Activated CD4-positive, CD25-positive, alpha-beta regulatory T cell treated with anti-CD3 and anti-CD28 coated beads, Interleukin-2, amount 50 U/mL, for 72 hours (primary cell): ENCODE measurements around the gene GLIPR1.

Experiments used
- DNase-seq: peaks from one replicate; pipeline ENCODE4 v3.0.0; 2021

GLIPR1 gene

GRCh38 chr12:75525263-75525662 lies 44.7 kb downstream of the GLIPR1 start:
- DNase-seq = no peak

GRCh38 chr12:75526655-75527511 lies 46.3 kb downstream of the GLIPR1 start:
- DNase-seq = no peak

GRCh38 chr12:75528272-75528671 lies 47.7 kb downstream of the GLIPR1 start:
- DNase-seq = no peak

GRCh38 chr12:75528692-75529091 lies 48.1 kb downstream of the GLIPR1 start:
- no peak for DNase-seq

GRCh38 chr12:75529316-75529715 lies 48.8 kb downstream of the GLIPR1 start:
- no peak for DNase-seq

GRCh38 chr12:75529826-75530225 lies 49.3 kb downstream of the GLIPR1 start:
- DNase-seq = no peak

GRCh38 chr12:75533239-75533638 lies 52.7 kb downstream of the GLIPR1 start:
- no peak for DNase-seq

- DNase-seq = no peak
Measured at GRCh38 chr12:75539889-75540288, 59.3 kb downstream of the GLIPR1 start.

- no peak for DNase-seq
Measured at GRCh38 chr12:75542942-75543341, 62.4 kb downstream of the GLIPR1 start.

GRCh38 chr12:75543529-75543928 lies 63.0 kb downstream of the GLIPR1 start:
- no peak for DNase-seq

- DNase-seq = no peak
Measured at GRCh38 chr12:75545636-75546035, 65.1 kb downstream of the GLIPR1 start.

- DNase-seq = no peak
Measured at GRCh38 chr12:75548879-75549278, 68.3 kb downstream of the GLIPR1 start.

GRCh38 chr12:75549989-75550388 lies 69.4 kb downstream of the GLIPR1 start:
- DNase-seq = no peak

GRCh38 chr12:75550401-75551240 lies 70.1 kb downstream of the GLIPR1 start:
- DNase-seq = no peak

GRCh38 chr12:75551477-75551876 lies 70.9 kb downstream of the GLIPR1 start:
- DNase-seq = no peak

GRCh38 chr12:75553398-75553797 lies 72.8 kb downstream of the GLIPR1 start:
- no peak for DNase-seq
